Nephron progenitor cell (in vitro differentiated cells): Measurements from ENCODE around the gene NEU1.

Experiments
- DNase-seq: peaks from one replicate; pipeline ENCODE4 v3.0.0; 2021
- H3K27ac Mint-ChIP-seq: 2 replicates; pipeline ENCODE4 v1.8.0; 2021; ENCODE audit warnings: mild to moderate bottlenecking, moderate library complexity, mixed read lengths
- H3K27me3 Mint-ChIP-seq: 2 replicates; pipeline ENCODE4 v1.8.0; 2021; ENCODE audit warnings: mild to moderate bottlenecking, low read depth, mixed read lengths; ENCODE audit not compliant: poor library complexity
- H3K36me3 Mint-ChIP-seq: 2 replicates; pipeline ENCODE4 v1.8.0; 2021; ENCODE audit warnings: low read depth, mixed read lengths
- H3K4me1 Mint-ChIP-seq: 2 replicates; pipeline ENCODE4 v1.8.0; 2021; ENCODE audit warnings: mixed read lengths
- H3K4me3 Mint-ChIP-seq: 2 replicates; pipeline ENCODE4 v1.8.0; 2021; ENCODE audit warnings: mild to moderate bottlenecking, moderate library complexity, mixed read lengths
- H3K9me3 Mint-ChIP-seq: 2 replicates; pipeline ENCODE4 v1.8.0; 2021; ENCODE audit warnings: mild to moderate bottlenecking, moderate library complexity, mixed read lengths
- TF ChIP-seq, protein P1 (sequence below): fragments of 200-600 bp; sonication (generic); IDR thresholded peaks from 2 replicates; pipeline ENCODE4 v1.5.0; 2021; ENCODE audit warnings: antibody characterized with exemption

NEU1 gene

DNA sequence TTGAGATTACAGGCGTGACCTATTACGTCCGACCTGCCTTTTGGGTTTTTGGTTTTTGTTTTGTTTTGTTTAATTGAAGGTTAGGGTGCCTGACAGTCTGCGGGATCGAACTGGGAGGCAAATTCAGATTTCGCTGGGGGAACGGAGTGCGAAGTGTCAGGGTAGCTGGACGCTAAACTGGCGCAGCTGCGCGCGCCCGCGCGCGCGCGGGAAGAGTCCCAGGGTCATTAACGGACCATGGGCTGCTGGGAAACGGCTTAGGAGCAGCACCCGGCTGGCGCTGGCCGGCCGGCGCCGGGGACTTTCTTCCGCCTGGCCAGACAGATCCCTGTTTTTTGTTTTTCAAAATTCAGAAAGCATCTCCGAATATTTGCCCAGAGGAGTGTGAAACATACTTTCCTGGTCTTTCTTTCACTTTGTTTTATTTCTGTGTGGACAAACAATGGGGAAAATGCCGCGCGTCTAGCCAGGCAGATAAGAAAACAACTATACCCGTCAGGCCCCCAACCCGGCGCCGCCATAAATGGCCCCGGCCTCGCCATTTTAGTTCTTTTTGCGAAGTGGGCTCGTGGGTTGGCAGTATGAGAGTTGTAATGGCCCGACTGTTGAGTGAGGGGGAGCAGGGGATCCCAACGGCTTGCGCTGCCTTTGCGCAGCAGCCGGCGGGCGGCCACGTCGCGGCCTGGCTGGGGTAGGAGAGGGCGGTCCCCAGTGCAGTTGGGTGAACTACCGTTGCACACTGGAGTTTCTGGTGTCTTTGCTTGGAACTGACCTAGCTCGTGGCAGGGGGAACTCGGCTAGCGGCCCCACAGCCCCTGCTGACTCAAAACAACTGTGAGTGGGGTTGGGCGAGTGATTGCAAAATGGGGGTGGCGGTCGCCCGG, 28.0 kb downstream of the NEU1 start:
- peak; percentile 82 for DNase-seq
- TF ChIP-seq, protein P1, sequence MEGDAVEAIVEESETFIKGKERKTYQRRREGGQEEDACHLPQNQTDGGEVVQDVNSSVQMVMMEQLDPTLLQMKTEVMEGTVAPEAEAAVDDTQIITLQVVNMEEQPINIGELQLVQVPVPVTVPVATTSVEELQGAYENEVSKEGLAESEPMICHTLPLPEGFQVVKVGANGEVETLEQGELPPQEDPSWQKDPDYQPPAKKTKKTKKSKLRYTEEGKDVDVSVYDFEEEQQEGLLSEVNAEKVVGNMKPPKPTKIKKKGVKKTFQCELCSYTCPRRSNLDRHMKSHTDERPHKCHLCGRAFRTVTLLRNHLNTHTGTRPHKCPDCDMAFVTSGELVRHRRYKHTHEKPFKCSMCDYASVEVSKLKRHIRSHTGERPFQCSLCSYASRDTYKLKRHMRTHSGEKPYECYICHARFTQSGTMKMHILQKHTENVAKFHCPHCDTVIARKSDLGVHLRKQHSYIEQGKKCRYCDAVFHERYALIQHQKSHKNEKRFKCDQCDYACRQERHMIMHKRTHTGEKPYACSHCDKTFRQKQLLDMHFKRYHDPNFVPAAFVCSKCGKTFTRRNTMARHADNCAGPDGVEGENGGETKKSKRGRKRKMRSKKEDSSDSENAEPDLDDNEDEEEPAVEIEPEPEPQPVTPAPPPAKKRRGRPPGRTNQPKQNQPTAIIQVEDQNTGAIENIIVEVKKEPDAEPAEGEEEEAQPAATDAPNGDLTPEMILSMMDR, result no peak
- Mint-ChIP-seq H3K27ac (peak overlapping the region; percentile 100), H3K4me3 (peak overlapping the region; percentile 99), H3K36me3 (peaks cover 41% of the 10 kb centered on the region), H3K9me3 (peaks cover 5% of the 10 kb centered on the region), H3K4me1 (peaks cover 58% of the 10 kb centered on the region), H3K27me3 (peaks cover 8% of the 10 kb centered on the region)

DNA sequence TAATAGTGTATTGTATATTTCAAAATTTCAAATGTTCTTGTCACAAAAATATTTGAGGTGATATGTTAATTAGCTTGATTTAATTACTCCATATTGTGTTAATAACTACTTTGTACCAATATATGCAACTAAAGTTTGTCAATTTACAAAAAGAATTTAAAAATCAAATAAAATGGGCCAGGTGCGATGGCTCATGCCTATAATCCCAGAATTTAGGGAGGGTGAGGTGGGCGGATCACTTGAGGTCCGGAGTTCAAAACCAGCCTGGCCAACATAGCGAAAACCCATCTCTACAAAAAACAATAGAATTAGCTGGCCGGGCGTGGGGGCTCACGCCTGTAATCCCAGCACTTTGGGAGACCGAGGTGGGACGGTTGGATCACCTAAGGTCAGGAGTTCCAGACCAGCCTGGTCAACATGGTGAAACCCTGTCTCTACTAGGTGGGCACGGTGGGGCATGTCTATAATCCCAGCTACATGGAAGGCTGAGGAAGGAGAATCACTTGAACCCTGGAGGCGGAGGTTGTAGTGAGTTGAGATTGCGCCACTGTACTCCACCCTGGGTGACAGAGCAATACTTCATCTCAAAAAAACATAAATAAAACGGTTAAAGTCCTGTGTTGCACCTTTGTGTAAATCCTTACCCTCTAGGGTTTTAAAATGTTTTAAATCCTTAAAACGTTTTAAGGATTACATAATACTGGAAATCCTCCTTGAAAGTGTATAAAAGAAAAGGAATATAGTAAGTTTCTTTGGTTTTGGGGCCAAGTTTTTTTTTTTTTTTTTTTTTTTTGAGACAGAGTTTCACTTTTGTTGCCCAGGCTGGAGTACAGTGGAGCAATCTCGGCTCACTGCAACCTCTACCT, 31.0 kb downstream of the NEU1 start:
- Mint-ChIP-seq H3K4me1 (peaks cover 46% of the 10 kb centered on the region), H3K36me3 (peaks cover 19% of the 10 kb centered on the region), H3K27me3 (peaks cover 8% of the 10 kb centered on the region), H3K4me3 (peak overlapping the region; percentile 91), H3K9me3 (peaks cover 5% of the 10 kb centered on the region), H3K27ac (no peak overlapping the region)
- no peak for DNase-seq
- TF ChIP-seq, protein P1, result no peak

DNA sequence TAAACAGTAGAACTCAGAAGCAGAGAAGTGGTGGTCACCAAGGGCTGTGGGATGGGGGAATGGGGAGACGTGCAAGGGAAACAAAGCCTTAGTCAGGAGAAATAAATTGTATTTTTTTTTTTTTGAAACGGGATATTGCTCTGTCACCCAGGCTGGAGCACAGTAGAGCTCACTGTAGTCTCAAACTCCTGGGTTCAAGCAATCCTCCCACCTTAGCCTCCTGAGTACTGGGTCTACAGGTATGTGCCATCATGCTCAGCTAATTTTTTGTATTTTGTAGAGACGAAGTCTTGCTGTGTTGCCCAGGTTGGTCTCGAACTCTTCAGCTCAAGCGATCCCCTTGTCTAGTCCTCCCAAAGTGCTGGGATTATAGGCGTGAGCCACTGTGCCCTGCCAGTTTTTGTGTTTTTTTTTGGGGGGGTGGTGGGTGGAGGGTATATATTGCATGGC, 31.7 kb downstream of the NEU1 start:
- peak overlapping the region; percentile 87 for H3K27ac Mint-ChIP-seq
- DNase-seq, result no peak
- H3K27me3 Mint-ChIP-seq, result peaks cover 4% of the 10 kb centered on the region
- TF ChIP-seq, protein P1, result no peak
- H3K4me3 Mint-ChIP-seq, result peak overlapping the region; percentile 91
- H3K36me3 Mint-ChIP-seq, result peaks cover 12% of the 10 kb centered on the region
- H3K4me1 Mint-ChIP-seq, result peaks cover 42% of the 10 kb centered on the region
- peaks cover 5% of the 10 kb centered on the region for H3K9me3 Mint-ChIP-seq

DNA sequence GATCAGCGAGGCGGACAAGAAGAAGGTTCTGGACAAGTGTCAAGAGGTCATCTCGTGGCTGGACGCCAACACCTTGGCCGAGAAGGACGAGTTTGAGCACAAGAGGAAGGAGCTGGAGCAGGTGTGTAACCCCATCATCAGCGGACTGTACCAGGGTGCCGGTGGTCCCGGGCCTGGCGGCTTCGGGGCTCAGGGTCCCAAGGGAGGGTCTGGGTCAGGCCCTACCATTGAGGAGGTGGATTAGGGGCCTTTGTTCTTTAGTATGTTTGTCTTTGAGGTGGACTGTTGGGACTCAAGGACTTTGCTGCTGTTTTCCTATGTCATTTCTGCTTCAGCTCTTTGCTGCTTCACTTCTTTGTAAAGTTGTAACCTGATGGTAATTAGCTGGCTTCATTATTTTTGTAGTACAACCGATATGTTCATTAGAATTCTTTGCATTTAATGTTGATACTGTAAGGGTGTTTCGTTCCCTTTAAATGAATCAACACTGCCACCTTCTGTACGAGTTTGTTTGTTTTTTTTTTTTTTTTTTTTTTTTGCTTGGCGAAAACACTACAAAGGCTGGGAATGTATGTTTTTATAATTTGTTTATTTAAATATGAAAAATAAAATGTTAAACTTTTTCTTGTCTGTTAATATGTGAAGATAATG, 32.9 kb downstream of the NEU1 start:
- DNase-seq, result no peak
- Mint-ChIP-seq H3K9me3 (peaks cover 5% of the 10 kb centered on the region), H3K27me3 (peaks cover under 1% of the 10 kb centered on the region), H3K4me3 (peak overlapping the region; percentile 91), H3K4me1 (peaks cover 45% of the 10 kb centered on the region), H3K27ac (peak overlapping the region; percentile 53), H3K36me3 (peaks cover 7% of the 10 kb centered on the region)
- TF ChIP-seq, protein P1, result peak; percentile 42

DNA sequence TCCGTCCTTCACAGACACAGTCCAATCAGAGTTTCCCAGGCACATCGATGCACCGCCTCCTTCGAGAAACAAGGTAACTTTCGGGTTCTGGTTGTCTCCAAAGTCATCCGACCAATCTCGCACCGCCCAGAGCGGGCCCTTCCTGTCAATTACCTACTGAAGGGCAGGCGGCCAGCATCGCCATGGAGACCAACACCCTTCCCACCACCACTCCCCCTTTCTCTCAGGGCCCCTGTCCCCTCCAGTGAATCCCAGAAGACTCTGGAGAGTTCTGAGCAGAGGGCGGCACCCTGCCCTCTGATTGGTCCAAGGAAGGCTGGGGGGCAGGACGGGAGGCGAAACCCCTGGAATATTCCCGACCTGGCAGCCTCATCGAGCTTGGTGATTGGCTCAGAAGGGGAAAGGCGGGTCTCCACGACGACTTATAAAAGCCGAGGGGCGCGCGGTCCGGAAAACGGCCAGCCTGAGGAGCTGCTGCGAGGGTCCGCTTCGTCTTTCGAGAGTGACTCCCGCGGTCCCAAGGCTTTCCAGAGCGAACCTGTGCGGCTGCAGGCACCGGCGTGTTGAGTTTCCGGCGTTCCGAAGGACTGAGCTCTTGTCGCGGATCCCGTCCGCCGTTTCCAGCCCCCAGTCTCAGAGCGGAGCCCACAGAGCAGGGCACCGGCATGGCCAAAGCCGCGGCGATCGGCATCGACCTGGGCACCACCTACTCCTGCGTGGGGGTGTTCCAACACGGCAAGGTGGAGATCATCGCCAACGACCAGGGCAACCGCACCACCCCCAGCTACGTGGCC, 35.1 kb downstream of the NEU1 start, which contains the start of gene HSPA1B:
Gene HSPA1B, plus strand, starts transcription at position 453 of the 794 bp plus-strand sequence. Its CDS starts 213 bp downstream, at position 666.
- Mint-ChIP-seq H3K4me1 (peaks cover 50% of the 10 kb centered on the region), H3K9me3 (peaks cover 5% of the 10 kb centered on the region), H3K4me3 (peak within 1 kb of the TSS; percentile 92), H3K27me3 (peaks cover 4% of the 10 kb centered on the region), H3K27ac (peak within 1 kb of the TSS; percentile 98), H3K36me3 (peaks cover 7% of the 10 kb centered on the region)
- peak; percentile 93 for DNase-seq
- TF ChIP-seq, protein P1, result no peak
